HepG2 (cell line): ENCODE data around the gene PCNX1.

ENCODE experiments used
- CTCF ChIP-seq: sonication (generic); formaldehyde crosslinking; IDR thresholded peaks from 2 replicates; pipeline ENCODE4 v1.5.0; 2020; ENCODE audit warnings: mild to moderate bottlenecking, missing genetic modification reagents, moderate library complexity
- ELK4 ChIP-seq: sonication (generic); formaldehyde crosslinking; IDR thresholded peaks from 2 replicates; pipeline ENCODE4 v1.9.0; 2021; ENCODE audit warnings: missing genetic modification reagents, borderline replicate concordance
- LCORL ChIP-seq, 2 experiments: fragments of 450-650 bp in 1 of 2; sonication (generic) in 1 of 2; formaldehyde crosslinking in 1 of 2; IDR thresholded peaks; 2 replicates each; pipeline versions ENCODE4 v1.5.0 to v1.6.1; 2017 to 2020; ENCODE audit warnings: antibody characterized with exemption in 1 of 2, missing genetic modification reagents in 1 of 2
- MAFK ChIP-seq, 2 experiments: IDR thresholded peaks in 1 of 2; conservative IDR thresholded peaks in 1 of 2; 2 replicates each; pipeline ENCODE4 v1.6.1; 2011; ENCODE audit warnings: improper control_type of control experiment in 2 of 2, low read length in 2 of 2
- MED1 ChIP-seq: sonication (generic); formaldehyde crosslinking; IDR thresholded peaks from 2 replicates; pipeline ENCODE4 v1.4.0; 2020; ENCODE audit warnings: missing genetic modification reagents
- RAD21 ChIP-seq: fragments of 450-650 bp; formaldehyde crosslinking; IDR thresholded peaks from 2 replicates; pipeline ENCODE4 v1.5.0; 2020; ENCODE audit warnings: mild to moderate bottlenecking
- RBAK ChIP-seq: sonication (generic); formaldehyde crosslinking; IDR thresholded peaks from 2 replicates; pipeline ENCODE4 v1.5.1; 2020; ENCODE audit warnings: mild to moderate bottlenecking, missing genetic modification reagents
- ZNF337 ChIP-seq: sonication (generic); formaldehyde crosslinking; IDR thresholded peaks from 2 replicates; pipeline ENCODE4 v1.5.1; 2020; ENCODE audit warnings: missing genetic modification reagents, low read depth, mild to moderate bottlenecking, borderline replicate concordance
- TF ChIP-seq, protein P1 (sequence below): sonication (generic); formaldehyde crosslinking; IDR thresholded peaks from 2 replicates; pipeline ENCODE4 v1.4.0; 2020; ENCODE audit warnings: missing genetic modification reagents

DNA sequence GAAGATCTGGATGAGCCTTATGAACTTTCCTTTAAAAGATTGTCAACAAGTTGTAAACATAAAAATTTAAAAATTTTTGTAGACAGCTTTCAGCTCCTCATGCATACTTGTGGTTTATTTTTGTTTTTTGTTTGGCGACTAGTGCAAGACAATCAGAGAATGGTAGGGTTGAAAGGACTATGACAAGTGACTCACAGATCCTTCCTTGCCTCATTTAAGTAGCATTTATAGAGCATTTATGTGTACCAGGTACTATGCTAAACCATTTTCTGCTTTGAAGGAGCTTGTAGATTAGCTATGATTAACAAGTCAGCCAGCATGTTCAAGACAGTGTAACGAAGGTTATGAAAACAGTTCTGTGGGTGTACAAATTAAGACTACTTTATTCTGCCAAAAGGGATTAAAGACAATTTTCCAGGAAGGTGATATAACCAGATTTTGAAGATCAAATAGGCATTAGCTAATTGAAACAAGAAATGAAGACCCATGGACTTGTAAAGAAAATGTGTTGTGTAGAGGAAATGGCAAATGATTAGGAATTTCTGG, 122.0 kb downstream of the PCNX1 start:
- TF ChIP-seq, protein P1, sequence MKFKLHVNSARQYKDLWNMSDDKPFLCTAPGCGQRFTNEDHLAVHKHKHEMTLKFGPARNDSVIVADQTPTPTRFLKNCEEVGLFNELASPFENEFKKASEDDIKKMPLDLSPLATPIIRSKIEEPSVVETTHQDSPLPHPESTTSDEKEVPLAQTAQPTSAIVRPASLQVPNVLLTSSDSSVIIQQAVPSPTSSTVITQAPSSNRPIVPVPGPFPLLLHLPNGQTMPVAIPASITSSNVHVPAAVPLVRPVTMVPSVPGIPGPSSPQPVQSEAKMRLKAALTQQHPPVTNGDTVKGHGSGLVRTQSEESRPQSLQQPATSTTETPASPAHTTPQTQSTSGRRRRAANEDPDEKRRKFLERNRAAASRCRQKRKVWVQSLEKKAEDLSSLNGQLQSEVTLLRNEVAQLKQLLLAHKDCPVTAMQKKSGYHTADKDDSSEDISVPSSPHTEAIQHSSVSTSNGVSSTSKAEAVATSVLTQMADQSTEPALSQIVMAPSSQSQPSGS (CRISPR knock-in tag), result no peak
- TF ChIP-seq ELK4 (CRISPR knock-in tag), result no peak
- TF ChIP-seq LCORL (IDR thresholded peaks at IDR 0.05), result no peak
- no peak for TF ChIP-seq LCORL (CRISPR knock-in tag; IDR thresholded peaks at IDR 0.05)
- no peak for TF ChIP-seq ZNF337 (CRISPR knock-in tag)
- no peak for TF ChIP-seq CTCF (CRISPR knock-in tag)
- no peak for TF ChIP-seq RBAK (CRISPR knock-in tag)
- TF ChIP-seq MED1 (CRISPR knock-in tag), result no peak
- no peak for TF ChIP-seq RAD21 (CRISPR knock-in tag)
- TF ChIP-seq MAFK (conservative IDR thresholded peaks at IDR 0.05 in 1 of 2, IDR thresholded peaks at IDR 0.05 in 1 of 2; ENCODE audit: low read length in 2 of 2), result no peak
